K562 (cell line): ENCODE results near the gene PACSIN1. TPM values are rescaled to one million over a fixed set of nuclear protein-coding genes. Genes with fewer than 3 reads are reported as not detected.

ENCODE experiments used
- ATAC-seq: fragments of 200-7000 bp; cut with Tn5 transposase; 3 replicates; pipeline ENCODE4 v1.9.1; 2020; ENCODE audit warnings: moderate library complexity
- BruUV-seq: library from RNA; stranded (reverse); fragments of 400-500 nt; replicated peaks from 2 replicates; lab custom pipeline; 2021; lab: Mats Ljungman, UMichigan
- CTCF ChIA-PET: fragments of 300-600 bp; formaldehyde crosslinking; extraction: SDS; loops from one replicate; lab custom pipeline; 2021; ENCODE audit warnings: low intra/inter-chr PET ratio; lab: Yijun Ruan, JAX
- POLR2A ChIA-PET: fragments of 300-600, 350-650 bp; sonication (Branson Sonifier 250); formaldehyde crosslinking; extraction: SDS; loops from one replicate; lab custom pipeline; 2021; ENCODE audit warnings: antibody characterized with exemption, inconsistent platforms; lab: Yijun Ruan, JAX
- DNase-seq, 4 experiments: peaks; one replicate each; pipeline versions ENCODE4 v3.0.0 to v3.0.0-alpha.2; 2011 to 2018; ENCODE audit warnings: low spot score in 3 of 4, mixed read lengths in 3 of 4; ENCODE audit errors: extremely low read depth in 1 of 4
- FAIRE-seq: peaks from 2 replicates; lab custom pipeline; 2011; peaks lifted over from hg19 to GRCh38; lab: Jason Lieb, UNC
- H2AFZ ChIP-seq: 2 replicates; pipeline ENCODE4 v1.6.0; 2011; ENCODE audit warnings: low read depth, low read length, control low read depth, inconsistent platforms
- H3K27ac ChIP-seq: fragments of 200-600 bp; 3 replicates; pipeline ENCODE4 v1.8.0; 2011; ENCODE audit warnings: low read depth, mild to moderate bottlenecking, control low read depth, inconsistent platforms, low read length, moderate library complexity, mixed read lengths; ENCODE audit errors: extremely low read depth
- H3K27me3 ChIP-seq, 2 experiments: fragments of 300-600 bp in 1 of 2; 2 replicates in 1 of 2; 3 replicates in 1 of 2; pipeline versions ENCODE4 v1.6.0 to v1.8.0; 2011; ENCODE audit warnings: inconsistent platforms in 2 of 2, low read length in 2 of 2, mild to moderate bottlenecking in 1 of 2, mixed read lengths in 1 of 2, moderate library complexity in 1 of 2; ENCODE audit not compliant: control insufficient read depth in 2 of 2, insufficient read depth in 2 of 2
- H3K36me3 ChIP-seq: fragments of 300-600 bp; 3 replicates; pipeline ENCODE4 v1.8.0; 2011; ENCODE audit warnings: mild to moderate bottlenecking, low read length, inconsistent platforms; ENCODE audit not compliant: control insufficient read depth, insufficient read depth
- H3K4me1 ChIP-seq, 2 experiments: fragments of 200-600 bp in 1 of 2; replicated peaks in 1 of 2; 2 replicates in 1 of 2; 3 replicates in 1 of 2; pipeline versions ENCODE4 v1.5.1 to v1.8.0; 2011; ENCODE audit warnings: inconsistent platforms in 2 of 2, low read length in 2 of 2, mild to moderate bottlenecking in 1 of 2, mixed read lengths in 1 of 2, moderate library complexity in 1 of 2; ENCODE audit not compliant: control insufficient read depth in 2 of 2, insufficient read depth in 2 of 2
- H3K4me2 ChIP-seq: 2 replicates; pipeline ENCODE4 v1.6.1; 2011; ENCODE audit warnings: low read length, control low read depth, inconsistent platforms, mixed read lengths; ENCODE audit not compliant: insufficient read depth
- H3K4me3 ChIP-seq: fragments of 200-600 bp; sonication (generic), shearing (Covaris generic); 2 replicates; pipeline ENCODE4 v1.5.1; 2016; ENCODE audit warnings: control low read depth, inconsistent platforms
- H3K79me2 ChIP-seq: fragments of 200-600 bp; 3 replicates; pipeline ENCODE4 v1.8.0; 2011; ENCODE audit warnings: low read length, inconsistent platforms; ENCODE audit not compliant: control insufficient read depth, insufficient read depth
- H3K9ac ChIP-seq, 2 experiments: 2 replicates each; pipeline versions ENCODE4 v1.6.0 to v1.6.1; 2011; ENCODE audit warnings: low read depth in 2 of 2, low read length in 2 of 2, control low read depth in 1 of 2, inconsistent platforms in 1 of 2, mild to moderate bottlenecking in 1 of 2, mixed read lengths in 1 of 2; ENCODE audit not compliant: insufficient read depth in 1 of 2
- H3K9me1 ChIP-seq: one replicate; pipeline ENCODE4 v1.6.0; 2011; ENCODE audit warnings: inconsistent platforms, mild to moderate bottlenecking, low read length, moderate library complexity; ENCODE audit not compliant: control insufficient read depth, insufficient read depth
- H3K9me3 ChIP-seq: replicated peaks from 2 replicates; pipeline ENCODE4 v1.5.1; 2011; ENCODE audit warnings: low read depth, low read length, inconsistent platforms; ENCODE audit not compliant: control insufficient read depth, insufficient read depth
- H4K20me1 ChIP-seq: replicated peaks from 2 replicates; pipeline ENCODE4 v1.6.1; 2011; ENCODE audit warnings: low read length, inconsistent platforms, mixed read lengths; ENCODE audit not compliant: control insufficient read depth, insufficient read depth
- BRD9 ChIP-seq: fragments of 450-650 bp; IDR thresholded peaks from 2 replicates; pipeline ENCODE4 v1.6.1; 2018; ENCODE audit warnings: low read depth; ENCODE audit not compliant: partially characterized antibody
- KAT8 ChIP-seq: fragments of 450-650 bp; IDR thresholded peaks from 2 replicates; pipeline ENCODE4 v1.6.1; 2016; ENCODE audit warnings: low read depth, mild to moderate bottlenecking
- ZNF143 ChIP-seq: sonication (generic); formaldehyde crosslinking; IDR thresholded peaks from 2 replicates; pipeline ENCODE4 v1.9.0; 2022; ENCODE audit warnings: mild to moderate bottlenecking, missing genetic modification reagents
- ZNF212 ChIP-seq: fragments of 450-650 bp; formaldehyde crosslinking; IDR thresholded peaks from 2 replicates; pipeline ENCODE4 v1.4.0; 2020; ENCODE audit warnings: mild to moderate bottlenecking
- ZNF232 ChIP-seq: sonication (generic); formaldehyde crosslinking; IDR thresholded peaks from 2 replicates; pipeline ENCODE4 v1.8.0; 2022; ENCODE audit warnings: mild to moderate bottlenecking, missing genetic modification reagents
- ZNF696 ChIP-seq: fragments of 250-450 bp; sonication (Bioruptor Pico); conservative IDR thresholded peaks from 2 replicates; pipeline ENCODE4 v1.4.0; 2020; ENCODE audit warnings: mild to moderate bottlenecking, moderate library complexity
- WGBS: fragments of 100-300 bp; shearing (Covaris generic); methylation state at CpG from one replicate; pipeline ENCODE4 v1.1.6; 2016; ENCODE audit warnings: low coverage, mixed read lengths; ENCODE audit not compliant: insufficient coverage; ENCODE audit errors: missing lambda C conversion rate; 5-methylcytosine and 5-hydroxymethylcytosine counted together
- in situ Hi-C: fragments of 300-500 bp; cut with MboI; formaldehyde crosslinking; loops from 4 replicates; pipeline ENCODE4 v1.15.0; 2018; ENCODE audit warnings: inconsistent platforms, mixed read lengths
- intact Hi-C: fragments of 100-400 bp; cut with micrococcal nuclease; formaldehyde crosslinking; loops from 2 replicates; pipeline ENCODE4 v1.14.2; 2022
- polyA plus RNA-seq, 8 experiments: library from polyadenylated mRNA; depleted of rRNA in 4 of 8; stranded (reverse) in 5 of 8; unstranded in 3 of 8; fragments of >200 nt; fragmentation: Nextera tagmentation in 2 of 8; fragmentation: Illumina TruSeq in 1 of 8; extraction: Ambion mirVana in 2 of 8; extraction: Trizol in 1 of 8; gene quantifications; 2 replicates each; pipeline versions ENCODE4 v1.2.1 to v1.2.3, GENCODE V29; 2011 to 2014; ENCODE audit warnings: inconsistent platforms in 1 of 8, missing spikeins in 1 of 8
- total RNA-seq, 7 experiments: library from RNA; depleted of rRNA in 6 of 7; stranded (reverse); fragments of >200 nt in 6 of 7; fragmentation: Illumina TruSeq in 2 of 7; extraction: Trizol in 2 of 7; gene quantifications; 2 replicates each; pipeline versions ENCODE4 v1.2.1 to v1.2.3, GENCODE V29; 2011 to 2021; ENCODE audit warnings: low replicate concordance in 1 of 7
- TF ChIP-seq, protein P1 (sequence below): sonication (generic); formaldehyde crosslinking; IDR thresholded peaks from 2 replicates; pipeline ENCODE4 v1.8.0; 2023; ENCODE audit warnings: mild to moderate bottlenecking, missing genetic modification reagents
- TF ChIP-seq, protein P2 (sequence below): sonication (generic); IDR thresholded peaks from 2 replicates; pipeline ENCODE4 v1.6.1; 2016
- TF ChIP-seq, protein P3 (sequence below): sonication (generic); formaldehyde crosslinking; IDR thresholded peaks from 2 replicates; pipeline ENCODE4 v1.9.0; 2022; ENCODE audit warnings: mild to moderate bottlenecking, missing genetic modification reagents

Gene PACSIN1
- total and polyA plus RNA-seq, 9 of the 15 experiments (the other 6 are each of a cell fraction or from before 2014, with no cell fraction given): 0.01 to 1.7 (median 0.45) TPM

DNA sequence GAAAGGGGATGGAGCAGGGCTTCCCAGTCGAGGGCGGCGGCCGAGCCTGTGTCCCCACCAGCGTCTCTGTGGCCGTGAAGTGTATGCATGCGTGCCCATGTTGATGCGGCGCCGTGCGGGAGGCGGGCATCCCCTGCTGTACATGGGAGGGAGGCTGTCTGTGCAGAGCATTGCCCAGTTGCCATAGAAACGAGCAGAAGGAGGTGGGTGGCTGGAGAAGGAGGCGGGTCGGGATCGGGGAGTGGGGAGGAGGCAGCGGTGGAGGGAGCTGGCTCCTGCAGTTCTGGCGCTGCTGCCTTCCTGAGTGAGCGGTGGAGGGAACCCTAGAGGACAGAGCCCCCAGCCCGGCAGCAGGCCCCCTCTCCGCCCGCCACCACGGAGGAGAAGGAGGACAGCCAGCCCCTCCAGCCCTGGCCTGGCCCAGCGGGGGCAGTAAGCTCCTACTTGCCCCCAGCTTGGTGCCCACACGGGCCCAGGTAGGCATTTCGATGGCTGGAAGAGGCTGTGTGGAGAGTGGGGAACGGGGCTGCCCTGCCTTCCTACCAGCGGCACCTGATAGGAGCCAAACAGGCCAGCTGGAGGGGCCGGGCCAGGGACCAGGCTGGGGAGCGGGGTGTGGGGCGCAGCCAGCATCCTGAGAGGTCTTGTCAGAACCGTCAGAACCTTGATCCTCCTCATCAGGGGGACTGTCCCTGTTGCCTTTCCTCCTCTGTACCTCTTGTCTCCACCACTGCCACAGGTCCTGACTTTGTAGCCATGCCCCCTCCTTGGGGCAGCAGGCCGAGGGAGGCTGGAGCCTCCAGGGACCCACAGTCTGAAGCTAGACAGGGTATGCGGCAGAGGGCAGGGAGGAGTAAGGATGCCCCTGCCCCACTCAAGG lies 49.0 kb downstream of the PACSIN1 start (continued):
- TF ChIP-seq, protein P1, sequence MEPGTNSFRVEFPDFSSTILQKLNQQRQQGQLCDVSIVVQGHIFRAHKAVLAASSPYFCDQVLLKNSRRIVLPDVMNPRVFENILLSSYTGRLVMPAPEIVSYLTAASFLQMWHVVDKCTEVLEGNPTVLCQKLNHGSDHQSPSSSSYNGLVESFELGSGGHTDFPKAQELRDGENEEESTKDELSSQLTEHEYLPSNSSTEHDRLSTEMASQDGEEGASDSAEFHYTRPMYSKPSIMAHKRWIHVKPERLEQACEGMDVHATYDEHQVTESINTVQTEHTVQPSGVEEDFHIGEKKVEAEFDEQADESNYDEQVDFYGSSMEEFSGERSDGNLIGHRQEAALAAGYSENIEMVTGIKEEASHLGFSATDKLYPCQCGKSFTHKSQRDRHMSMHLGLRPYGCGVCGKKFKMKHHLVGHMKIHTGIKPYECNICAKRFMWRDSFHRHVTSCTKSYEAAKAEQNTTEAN (CRISPR knock-in tag): no peak
- TF ChIP-seq, protein P2, sequence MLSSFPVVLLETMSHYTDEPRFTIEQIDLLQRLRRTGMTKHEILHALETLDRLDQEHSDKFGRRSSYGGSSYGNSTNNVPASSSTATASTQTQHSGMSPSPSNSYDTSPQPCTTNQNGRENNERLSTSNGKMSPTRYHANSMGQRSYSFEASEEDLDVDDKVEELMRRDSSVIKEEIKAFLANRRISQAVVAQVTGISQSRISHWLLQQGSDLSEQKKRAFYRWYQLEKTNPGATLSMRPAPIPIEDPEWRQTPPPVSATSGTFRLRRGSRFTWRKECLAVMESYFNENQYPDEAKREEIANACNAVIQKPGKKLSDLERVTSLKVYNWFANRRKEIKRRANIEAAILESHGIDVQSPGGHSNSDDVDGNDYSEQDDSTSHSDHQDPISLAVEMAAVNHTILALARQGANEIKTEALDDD: no peak
- TF ChIP-seq BRD9: no peak
- no peak for TF ChIP-seq KAT8

DNA sequence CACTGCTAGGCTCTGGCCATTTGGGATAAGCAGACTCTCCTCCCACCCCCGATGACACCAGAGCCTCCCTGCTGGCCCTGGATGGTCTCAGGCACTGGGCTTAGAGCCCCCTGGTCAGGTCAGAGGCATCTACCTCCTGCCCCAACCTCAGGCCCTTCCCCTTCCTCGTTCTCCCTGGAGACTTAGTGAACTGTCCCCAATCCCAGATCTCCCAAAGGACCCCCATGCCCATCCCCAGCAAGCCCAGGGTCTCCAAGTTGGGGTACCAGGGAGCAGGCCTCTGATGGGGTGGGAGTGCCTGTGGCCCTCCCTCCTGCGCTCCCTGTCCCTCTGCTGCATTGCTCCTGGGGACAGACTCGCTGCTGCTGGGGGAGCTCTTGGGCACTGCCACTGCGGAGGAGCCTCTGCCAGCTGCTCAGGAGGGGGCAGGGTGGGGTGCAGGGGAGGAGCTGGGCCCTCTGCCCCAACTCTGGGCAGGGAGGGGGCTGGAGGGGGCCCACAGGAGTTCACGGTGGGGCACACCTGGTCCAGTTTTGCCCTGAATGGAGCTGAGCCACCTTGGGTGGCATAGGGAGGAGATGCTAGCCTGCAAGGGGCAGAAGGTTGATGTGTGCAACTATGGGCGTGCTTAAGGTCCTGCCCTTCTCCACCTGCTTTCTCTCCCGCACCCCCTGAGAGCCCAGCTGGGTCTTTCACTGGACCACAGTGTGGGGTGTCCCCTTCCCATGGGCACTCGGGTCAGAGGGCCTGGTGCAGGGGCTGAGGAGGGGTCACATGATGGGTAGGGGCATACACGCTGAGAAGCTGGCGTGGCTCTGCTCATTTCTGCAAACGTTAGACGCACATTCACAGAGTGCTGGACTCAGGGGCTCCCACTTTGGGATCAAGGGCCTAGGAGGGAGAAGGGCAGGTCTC lies 49.9 kb downstream of the PACSIN1 start:
- no peak for ATAC-seq
- no peaks in the 10 kb centered on the region for H3K9me3 ChIP-seq
- FAIRE-seq: no peak
- no peak overlapping the region for H3K4me3 ChIP-seq
- 57% methylated on average over 10 of the region's 13 CpGs for WGBS
- H3K79me2 ChIP-seq: no peaks in the 10 kb centered on the region
- DNase-seq: no peak
- no peaks in the 10 kb centered on the region for H3K36me3 ChIP-seq
- H4K20me1 ChIP-seq: no peaks in the 10 kb centered on the region
- TF ChIP-seq ZNF232 (CRISPR knock-in tag) (no peak), ZNF143 (CRISPR knock-in tag) (no peak), ZNF212 (CRISPR knock-in tag) (no peak), ZNF696 (CRISPR knock-in tag) (no peak)
- TF ChIP-seq, protein P3, sequence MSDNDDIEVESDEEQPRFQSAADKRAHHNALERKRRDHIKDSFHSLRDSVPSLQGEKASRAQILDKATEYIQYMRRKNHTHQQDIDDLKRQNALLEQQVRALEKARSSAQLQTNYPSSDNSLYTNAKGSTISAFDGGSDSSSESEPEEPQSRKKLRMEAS (CRISPR knock-in tag): 0 out of 2 replicates have a peak, but pooled peaks have one; percentile 31
- TF ChIP-seq, all 486 proteins: peak for 1
- Histone ChIP-seq H3K27ac (no peak overlapping the region), H3K4me2 (no peak overlapping the region), H2AFZ (no peak overlapping the region), H3K4me1 (peaks cover 20 to 46% of the 10 kb centered on the region in 2 experiments; a peak in 4 of 5 replicates), H3K9ac (peak overlapping the region in 1 of 2 experiments; percentile 22; a peak in 2 of 4 replicates), H3K27me3 (no peaks in the 10 kb centered on the region), H3K9me1 (peaks cover 4% of the 10 kb centered on the region)
- POLR2A ChIA-PET: interaction anchor here (0.5 to 1.6 kb wide), 4 partner anchors 9 to 56 kb away, joined by 3 to 5 read pairs (median 4); no protein-coding TSS in a partner anchor
- intact Hi-C loops: no loop called here
- in situ Hi-C loops: no loop called here
- CTCF ChIA-PET: no interaction called here
- no TSS peak for BruUV-seq
